HEK293 (cell line): Measurements from ENCODE around the gene DPPA4.

ENCODE experiments used
- CTCF ChIA-PET: fragments of 350-600 bp; formaldehyde crosslinking; extraction: SDS; loops from one replicate; lab custom pipeline; 2021; ENCODE audit warnings: antibody characterized with exemption; lab: Yijun Ruan, JAX
- POLR2A ChIA-PET: fragments of 300-600 bp; formaldehyde crosslinking; extraction: SDS; loops from one replicate; lab custom pipeline; 2020; ENCODE audit warnings: antibody characterized with exemption, inconsistent platforms; lab: Yijun Ruan, JAX
- H3K27ac ChIP-seq: fragments of 200-500 bp; sonication (Bioruptor generic); 2 replicates; pipeline ENCODE4 v1.5.1; 2014; ENCODE audit warnings: low read depth, low read length, control low read depth, inconsistent platforms; ENCODE audit errors: extremely low read depth
- H3K36me3 ChIP-seq, 2 experiments: fragments of 200-500 bp in 1 of 2; sonication (Bioruptor generic) in 1 of 2; 1 replicate in 1 of 2; 2 replicates in 1 of 2; pipeline ENCODE4 v1.5.1; 2014 to 2017; ENCODE audit warnings: inconsistent platforms in 2 of 2, low read length in 2 of 2; ENCODE audit not compliant: control insufficient read depth in 2 of 2, insufficient read depth in 1 of 2
- H3K4me1 ChIP-seq: fragments of 200-500 bp; sonication (Bioruptor generic); 2 replicates; pipeline ENCODE4 v1.5.1; 2014; ENCODE audit warnings: mild to moderate bottlenecking, low read length, inconsistent platforms; ENCODE audit not compliant: control insufficient read depth, insufficient read depth
- H3K4me3 ChIP-seq: 2 replicates; pipeline ENCODE4 v1.5.1; 2011; ENCODE audit warnings: low read depth, mild to moderate bottlenecking, control low read depth, low read length, moderate library complexity
- H3K9me3 ChIP-seq: fragments of 200-500 bp; sonication (Bioruptor generic); 2 replicates; pipeline ENCODE4 v1.5.1; 2014; ENCODE audit warnings: low read depth, low read length, inconsistent platforms; ENCODE audit not compliant: control insufficient read depth, insufficient read depth
- BCL6B ChIP-seq: fragments of 450-650 bp; formaldehyde crosslinking; IDR thresholded peaks from 2 replicates; pipeline ENCODE4 v1.5.1; 2017; ENCODE audit warnings: missing biosample characterization, missing genetic modification characterization
- GLIS2 ChIP-seq: fragments of 450-650 bp; formaldehyde crosslinking; IDR thresholded peaks from 2 replicates; pipeline ENCODE4 v1.5.1; 2016; ENCODE audit warnings: missing biosample characterization, missing genetic modification characterization
- IKZF3 ChIP-seq: fragments of 450-650 bp; IDR thresholded peaks from 2 replicates; pipeline ENCODE4 v1.5.0; 2018; ENCODE audit warnings: missing biosample characterization, mild to moderate bottlenecking, missing genetic modification characterization, moderate library complexity
- KLF1 ChIP-seq: fragments of 450-650 bp; formaldehyde crosslinking; IDR thresholded peaks from 2 replicates; pipeline ENCODE4 v1.5.1; 2016; ENCODE audit warnings: missing biosample characterization, missing genetic modification characterization
- KLF9 ChIP-seq: fragments of 450-650 bp; formaldehyde crosslinking; IDR thresholded peaks from 2 replicates; pipeline ENCODE4 v1.5.1; 2016; ENCODE audit warnings: missing biosample characterization, missing genetic modification characterization, low read depth
- MEIS1 ChIP-seq: sonication (generic); formaldehyde crosslinking; IDR thresholded peaks from 2 replicates; pipeline ENCODE4 v1.8.1; 2022; ENCODE audit warnings: missing genetic modification reagents, mild to moderate bottlenecking, borderline replicate concordance
- SETDB1 ChIP-seq: IDR thresholded peaks from one replicate; pipeline ENCODE4 v1.6.1; 2017; ENCODE audit warnings: mild to moderate bottlenecking, low read length, moderate library complexity, mixed read lengths; ENCODE audit not compliant: insufficient read length
- WT1 ChIP-seq: fragments of 450-650 bp; formaldehyde crosslinking; IDR thresholded peaks from 2 replicates; pipeline ENCODE4 v1.5.1; 2016; ENCODE audit warnings: missing biosample characterization, missing genetic modification characterization
- YY1 ChIP-seq: fragments of 450-650 bp; formaldehyde crosslinking; IDR thresholded peaks from 2 replicates; pipeline ENCODE4 v1.5.1; 2018; ENCODE audit warnings: missing biosample characterization, missing genetic modification characterization
- YY2 ChIP-seq: fragments of 450-650 bp; formaldehyde crosslinking; IDR thresholded peaks from 2 replicates; pipeline ENCODE4 v1.5.1; 2016; ENCODE audit warnings: missing biosample characterization, missing genetic modification characterization
- ZBTB48 ChIP-seq: fragments of 450-650 bp; formaldehyde crosslinking; IDR thresholded peaks from 2 replicates; pipeline ENCODE4 v1.5.1; 2016; ENCODE audit warnings: missing biosample characterization, missing genetic modification characterization
- ZBTB7A ChIP-seq: fragments of 450-650 bp; formaldehyde crosslinking; IDR thresholded peaks from 2 replicates; pipeline ENCODE4 v1.5.1; 2016; ENCODE audit warnings: low read depth, missing biosample characterization, missing genetic modification characterization
- ZFP41 ChIP-seq: fragments of 450-650 bp; formaldehyde crosslinking; IDR thresholded peaks from 2 replicates; pipeline ENCODE4 v1.5.1; 2016; ENCODE audit warnings: missing biosample characterization, missing genetic modification characterization, borderline replicate concordance
- ZNF133 ChIP-seq: fragments of 450-650 bp; formaldehyde crosslinking; IDR thresholded peaks from 2 replicates; pipeline ENCODE4 v1.5.1; 2016; ENCODE audit warnings: missing biosample characterization, missing genetic modification characterization
- ZNF146 ChIP-seq: fragments of 450-650 bp; formaldehyde crosslinking; IDR thresholded peaks from 2 replicates; pipeline ENCODE4 v1.5.1; 2016; ENCODE audit warnings: missing biosample characterization, missing genetic modification characterization
- ZNF16 ChIP-seq: fragments of 450-650 bp; formaldehyde crosslinking; IDR thresholded peaks from 2 replicates; pipeline ENCODE4 v1.5.1; 2016; ENCODE audit warnings: low read depth, missing biosample characterization, missing genetic modification characterization
- ZNF202 ChIP-seq: fragments of 450-650 bp; formaldehyde crosslinking; IDR thresholded peaks from 2 replicates; pipeline ENCODE4 v1.5.1; 2016; ENCODE audit warnings: missing biosample characterization, missing genetic modification characterization, borderline replicate concordance
- ZNF214 ChIP-seq: fragments of 450-650 bp; formaldehyde crosslinking; IDR thresholded peaks from 2 replicates; pipeline ENCODE4 v1.5.1; 2017; ENCODE audit warnings: missing biosample characterization, mild to moderate bottlenecking, missing genetic modification characterization, borderline replicate concordance
- ZNF239 ChIP-seq: fragments of 450-650 bp; formaldehyde crosslinking; IDR thresholded peaks from 2 replicates; pipeline ENCODE4 v1.5.1; 2016; ENCODE audit warnings: missing biosample characterization, missing genetic modification characterization
- ZNF302 ChIP-seq: fragments of 450-650 bp; formaldehyde crosslinking; IDR thresholded peaks from 2 replicates; pipeline ENCODE4 v1.5.1; 2016; ENCODE audit warnings: missing biosample characterization, missing genetic modification characterization, low read depth
- ZNF350 ChIP-seq: fragments of 450-650 bp; formaldehyde crosslinking; IDR thresholded peaks from 2 replicates; pipeline ENCODE4 v1.5.0; 2017; ENCODE audit warnings: missing biosample characterization, mild to moderate bottlenecking, missing genetic modification characterization
- ZNF423 ChIP-seq: fragments of 450-650 bp; formaldehyde crosslinking; IDR thresholded peaks from 2 replicates; pipeline ENCODE4 v1.5.1; 2016; ENCODE audit warnings: missing biosample characterization, missing genetic modification characterization
- ZNF426 ChIP-seq: fragments of 450-650 bp; formaldehyde crosslinking; IDR thresholded peaks from 2 replicates; pipeline ENCODE4 v1.5.1; 2017; ENCODE audit warnings: missing biosample characterization, missing genetic modification characterization, mild to moderate bottlenecking, inconsistent platforms, moderate library complexity
- ZNF624 ChIP-seq: fragments of 450-650 bp; formaldehyde crosslinking; IDR thresholded peaks from 2 replicates; pipeline ENCODE4 v1.5.1; 2017; ENCODE audit warnings: missing biosample characterization, missing genetic modification characterization
- ZNF776 ChIP-seq: fragments of 450-650 bp; formaldehyde crosslinking; IDR thresholded peaks from 2 replicates; pipeline ENCODE4 v1.5.0; 2017; ENCODE audit warnings: missing biosample characterization, missing genetic modification characterization, borderline replicate concordance
- ZSCAN18 ChIP-seq: fragments of 450-650 bp; formaldehyde crosslinking; IDR thresholded peaks from 2 replicates; pipeline ENCODE4 v1.5.1; 2016; ENCODE audit warnings: missing biosample characterization, missing genetic modification characterization

The DPPA4 gene

GRCh38 chr3:109325657-109326056 is 11.7 kb downstream of the DPPA4 start:
- ChIA-PET CTCF (interaction anchor here (0.7 kb wide), 1 partner anchor 134 kb away, joined by 3 read pairs; no protein-coding TSS in a partner anchor), POLR2A (no interaction called here)
- H3K4me1 ChIP-seq, result no peaks in the 10 kb centered on the region
- no peak overlapping the region for H3K27ac ChIP-seq
- H3K9me3 ChIP-seq, result no peaks in the 10 kb centered on the region
- no peak overlapping the region for H3K4me3 ChIP-seq
- TF ChIP-seq ZNF214, result no peak
- TF ChIP-seq KLF1 (tag by site-specific recombination), result no peak
- no peak for TF ChIP-seq ZBTB48 (tag by site-specific recombination)
- no peak for TF ChIP-seq ZSCAN18 (tag by site-specific recombination)
- no peak for TF ChIP-seq BCL6B (tag by site-specific recombination)
- no peak for TF ChIP-seq ZBTB7A (tag by site-specific recombination)
- TF ChIP-seq ZNF776 (tag by site-specific recombination), result no peak
- TF ChIP-seq ZNF133, result no peak
- no peak for TF ChIP-seq ZNF426 (tag by site-specific recombination)
- TF ChIP-seq GLIS2 (tag by site-specific recombination), result no peak
- TF ChIP-seq KLF9 (tag by site-specific recombination), result no peak
- TF ChIP-seq ZNF239, result no peak
- no peaks in the 10 kb centered on the region for H3K36me3 ChIP-seq

GRCh38 chr3:109325109-109325508 is 12.2 kb downstream of the DPPA4 start:
- H3K27ac ChIP-seq, result no peak overlapping the region
- H3K9me3 ChIP-seq, result no peaks in the 10 kb centered on the region
- H3K4me3 ChIP-seq, result no peak overlapping the region
- CTCF ChIA-PET, result interaction anchor here (0.7 kb wide), 1 partner anchor 134 kb away, joined by 3 read pairs; no protein-coding TSS in a partner anchor
- H3K4me1 ChIP-seq, result no peaks in the 10 kb centered on the region
- POLR2A ChIA-PET, result no interaction called here
- no peaks in the 10 kb centered on the region for H3K36me3 ChIP-seq
- TF ChIP-seq ZNF302 (tag by site-specific recombination) (no peak), ZNF214 (no peak)

- TF ChIP-seq SETDB1, result no peak
- TF ChIP-seq, all 188 proteins: peak for 0
- Histone ChIP-seq H3K4me3 (no peak within 1 kb of the TSS), H3K27ac (no peak within 1 kb of the TSS), H3K4me1 (no peaks in the 10 kb centered on the region), H3K36me3 (no peaks in the 10 kb centered on the region), H3K9me3 (no peaks in the 10 kb centered on the region)
- CTCF ChIA-PET, result interaction anchor here (0.8 kb wide), 1 partner anchor 386 kb away, joined by 3 read pairs; no protein-coding TSS in a partner anchor
- POLR2A ChIA-PET, result no interaction called here
Measured at GRCh38 chr3:109316162-109316730, 21.1 kb downstream of the DPPA4 start, which contains the start of gene DPPA2. DPPA2 (minus strand) TSS chr3:109316517; CDS start chr3:109314542, 1,975 bp downstream.

GRCh38 chr3:109313061-109313460 is 24.3 kb downstream of the DPPA4 start:
- H3K4me1 ChIP-seq, result no peaks in the 10 kb centered on the region
- H3K36me3 ChIP-seq, result no peaks in the 10 kb centered on the region
- no peaks in the 10 kb centered on the region for H3K9me3 ChIP-seq
- no peak overlapping the region for H3K27ac ChIP-seq
- TF ChIP-seq ZNF624, result no peak
- TF ChIP-seq GLIS2 (tag by site-specific recombination), result no peak
- no peak for TF ChIP-seq ZNF16 (tag by site-specific recombination)
- no peak for TF ChIP-seq IKZF3 (tag by site-specific recombination)
- no peak for TF ChIP-seq YY2 (tag by site-specific recombination)
- TF ChIP-seq ZFP41 (tag by site-specific recombination), result no peak
- TF ChIP-seq WT1 (tag by site-specific recombination), result no peak
- no peak for TF ChIP-seq ZNF202
- TF ChIP-seq ZNF133, result no peak
- no peak for TF ChIP-seq YY1
- TF ChIP-seq ZNF146 (tag by site-specific recombination), result no peak
- no peak for TF ChIP-seq ZNF350 (tag by site-specific recombination)
- no peak for TF ChIP-seq MEIS1 (CRISPR knock-in tag)
- no peak for TF ChIP-seq ZNF423 (tag by site-specific recombination)
- no peak overlapping the region for H3K4me3 ChIP-seq
- POLR2A ChIA-PET, result no interaction called here
- CTCF ChIA-PET, result no interaction called here
